HG03558 (cell line): ENCODE results near the gene TYRP1.

Experiments used
- ATAC-seq: cut with Tn5 transposase; IDR thresholded peaks from one replicate; pipeline ENCODE4 v1.9.1; 2021; ENCODE audit warnings: moderate number of reproducible peaks; ENCODE audit not compliant: unreplicated experiment; ENCODE audit errors: extremely low read depth

TYRP1 gene

GRCh38 chr9:12695474-12695873 lies 2.3 kb downstream of the TYRP1 start:
- no peak for ATAC-seq

- ATAC-seq = no peak
These were observed 3.9 kb downstream of the TYRP1 start for GRCh38 chr9:12696931-12697622.

GRCh38 chr9:12697719-12698118 lies 4.5 kb downstream of the TYRP1 start:
- no peak for ATAC-seq

GRCh38 chr9:12698266-12698665 lies 5.1 kb downstream of the TYRP1 start:
- ATAC-seq = no peak

GRCh38 chr9:12698986-12699385 lies 5.8 kb downstream of the TYRP1 start:
- no peak for ATAC-seq

GRCh38 chr9:12699529-12699928 lies 6.3 kb downstream of the TYRP1 start:
- no peak for ATAC-seq

GRCh38 chr9:12701126-12701525 lies 7.9 kb downstream of the TYRP1 start:
- no peak for ATAC-seq

GRCh38 chr9:12702160-12702758 lies 9.1 kb downstream of the TYRP1 start:
- no peak for ATAC-seq

GRCh38 chr9:12703996-12704395 lies 10.8 kb downstream of the TYRP1 start:
- ATAC-seq = no peak

- no peak for ATAC-seq
These were observed 12.7 kb downstream of the TYRP1 start for GRCh38 chr9:12705738-12706391.

GRCh38 chr9:12708562-12709298 lies 15.5 kb downstream of the TYRP1 start:
- ATAC-seq = no peak

GRCh38 chr9:12712532-12712931 lies 19.3 kb downstream of the TYRP1 start:
- no peak for ATAC-seq

GRCh38 chr9:12715268-12715667 lies 22.1 kb downstream of the TYRP1 start:
- ATAC-seq = no peak

- no peak for ATAC-seq
These were observed 23.8 kb downstream of the TYRP1 start for GRCh38 chr9:12716823-12717600.

GRCh38 chr9:12717907-12718306 lies 24.7 kb downstream of the TYRP1 start:
- ATAC-seq = no peak

- no peak for ATAC-seq
These were observed 25.4 kb downstream of the TYRP1 start for GRCh38 chr9:12718482-12719026.

GRCh38 chr9:12719431-12719830 lies 26.2 kb downstream of the TYRP1 start:
- ATAC-seq = no peak

GRCh38 chr9:12720551-12720950 lies 27.4 kb downstream of the TYRP1 start:
- ATAC-seq = no peak

- no peak for ATAC-seq
These were observed 28.9 kb downstream of the TYRP1 start for GRCh38 chr9:12722131-12722530.
